ENCODE measurements around the gene PRAMEF18.
"Not testable (repeated sequence)": the region's sequence is repeated elsewhere in the genome, so short reads cannot be mapped to it uniquely, and the experiment has no call there.

The PRAMEF18 gene

GRCh38 chr1:13232056-13232455, 6.1 kb upstream of the PRAMEF18 start:
- H3K9me3 ChIP-seq (ENCODE audit: control insufficient read depth, insufficient read depth, low read length), result peaks cover 65% of the 10 kb centered on the region
- not testable (repeated sequence) for H3K9ac ChIP-seq (ENCODE audit: low read depth, low read length); H3K36me3 ChIP-seq (ENCODE audit: control insufficient read depth, insufficient read depth, low read length); H3K4me3 ChIP-seq (ENCODE audit: low read depth, low read length); H3K27ac ChIP-seq (ENCODE audit: low read depth, low read length); H3K27me3 ChIP-seq (ENCODE audit: control insufficient read depth, insufficient read depth, low read length); H3K4me1 ChIP-seq (ENCODE audit: control insufficient read depth, insufficient read depth, low read length)

- H3K27ac ChIP-seq (ENCODE audit: low read depth, low read length); H3K4me3 ChIP-seq (ENCODE audit: low read depth, low read length); H3K27me3 ChIP-seq (ENCODE audit: control insufficient read depth, insufficient read depth, low read length); H3K36me3 ChIP-seq (ENCODE audit: control insufficient read depth, insufficient read depth, low read length); H3K4me1 ChIP-seq (ENCODE audit: control insufficient read depth, insufficient read depth, low read length); H3K9ac ChIP-seq (ENCODE audit: low read depth, low read length): not testable (repeated sequence)
- H3K9me3 ChIP-seq (ENCODE audit: control insufficient read depth, insufficient read depth, low read length), result peaks cover 70% of the 10 kb centered on the region
Observed at GRCh38 chr1:13231061-13231750, 5.3 kb upstream of the PRAMEF18 start.

GRCh38 chr1:13230601-13231000, 4.6 kb upstream of the PRAMEF18 start:
- not testable (repeated sequence) for H3K9ac ChIP-seq (ENCODE audit: low read depth, low read length); H3K27me3 ChIP-seq (ENCODE audit: control insufficient read depth, insufficient read depth, low read length); H3K4me1 ChIP-seq (ENCODE audit: control insufficient read depth, insufficient read depth, low read length); H3K4me3 ChIP-seq (ENCODE audit: low read depth, low read length); H3K27ac ChIP-seq (ENCODE audit: low read depth, low read length); H3K36me3 ChIP-seq (ENCODE audit: control insufficient read depth, insufficient read depth, low read length)
- H3K9me3 ChIP-seq (ENCODE audit: control insufficient read depth, insufficient read depth, low read length), result peaks cover 76% of the 10 kb centered on the region

- H3K9me3 ChIP-seq (ENCODE audit: control insufficient read depth, insufficient read depth, low read length), result peaks cover 77% of the 10 kb centered on the region
- H3K36me3 ChIP-seq (ENCODE audit: control insufficient read depth, insufficient read depth, low read length); H3K4me1 ChIP-seq (ENCODE audit: control insufficient read depth, insufficient read depth, low read length); H3K4me3 ChIP-seq (ENCODE audit: low read depth, low read length); H3K27ac ChIP-seq (ENCODE audit: low read depth, low read length); H3K9ac ChIP-seq (ENCODE audit: low read depth, low read length); H3K27me3 ChIP-seq (ENCODE audit: control insufficient read depth, insufficient read depth, low read length): not testable (repeated sequence)
Observed at GRCh38 chr1:13230096-13230495, 4.1 kb upstream of the PRAMEF18 start.

GRCh38 chr1:13228343-13228781, 2.4 kb upstream of the PRAMEF18 start:
- no peak overlapping the region for H3K9ac ChIP-seq (ENCODE audit: low read depth, low read length)
- no peaks in the 10 kb centered on the region for H3K4me1 ChIP-seq (ENCODE audit: control insufficient read depth, insufficient read depth, low read length)
- H3K4me3 ChIP-seq (ENCODE audit: low read depth, low read length), result no peak overlapping the region

GRCh38 chr1:13227271-13228055, 1.5 kb upstream of the PRAMEF18 start:
- Histone ChIP-seq H3K4me3 (ENCODE audit: low read depth, low read length) (0 out of 2 replicates have a peak overlapping the region, but pooled peaks have one; percentile 5), H3K9me3 (ENCODE audit: control insufficient read depth, insufficient read depth, low read length) (peaks cover 62% of the 10 kb centered on the region)
- H3K27me3 ChIP-seq (ENCODE audit: control insufficient read depth, insufficient read depth, low read length); H3K27ac ChIP-seq (ENCODE audit: low read depth, low read length); H3K4me1 ChIP-seq (ENCODE audit: control insufficient read depth, insufficient read depth, low read length); H3K9ac ChIP-seq (ENCODE audit: low read depth, low read length); H3K36me3 ChIP-seq (ENCODE audit: control insufficient read depth, insufficient read depth, low read length): not testable (repeated sequence)

More at GRCh38 chr1:13228343-13228781, 2.4 kb upstream of the PRAMEF18 start:
- Histone ChIP-seq H3K9me3 (ENCODE audit: control insufficient read depth, insufficient read depth, low read length) (peaks cover 70% of the 10 kb centered on the region), H3K27ac (ENCODE audit: low read depth, low read length) (no peak overlapping the region), H3K36me3 (ENCODE audit: control insufficient read depth, insufficient read depth, low read length) (no peaks in the 10 kb centered on the region), H3K27me3 (ENCODE audit: control insufficient read depth, insufficient read depth, low read length) (no peaks in the 10 kb centered on the region)

- peaks cover 39% of the 10 kb centered on the region for H3K9me3 ChIP-seq (ENCODE audit: control insufficient read depth, insufficient read depth, low read length)
- H3K4me1 ChIP-seq (ENCODE audit: control insufficient read depth, insufficient read depth, low read length), result no peaks in the 10 kb centered on the region
- H3K4me3 ChIP-seq (ENCODE audit: low read depth, low read length), result no peak overlapping the region; the same call in 1 of the 2 replicates
- H3K27me3 ChIP-seq (ENCODE audit: control insufficient read depth, insufficient read depth, low read length), result no peaks in the 10 kb centered on the region
- H3K36me3 ChIP-seq (ENCODE audit: control insufficient read depth, insufficient read depth, low read length), result no peaks in the 10 kb centered on the region
- H3K9ac ChIP-seq (ENCODE audit: low read depth, low read length), result no peak overlapping the region
- H3K27ac ChIP-seq (ENCODE audit: low read depth, low read length), result no peak overlapping the region
Observed at GRCh38 chr1:13224480-13225060, 1.4 kb downstream of the PRAMEF18 start.

- H3K27me3 ChIP-seq (ENCODE audit: control insufficient read depth, insufficient read depth, low read length), result not testable (repeated sequence)
Observed at GRCh38 chr1:13222788-13223187, 3.2 kb downstream of the PRAMEF18 start.

GRCh38 chr1:13219203-13219602, 6.8 kb downstream of the PRAMEF18 start:
- H3K4me1 ChIP-seq (ENCODE audit: control insufficient read depth, insufficient read depth, low read length); H3K9me3 ChIP-seq (ENCODE audit: control insufficient read depth, insufficient read depth, low read length); H3K27ac ChIP-seq (ENCODE audit: low read depth, low read length); H3K36me3 ChIP-seq (ENCODE audit: control insufficient read depth, insufficient read depth, low read length); H3K27me3 ChIP-seq (ENCODE audit: control insufficient read depth, insufficient read depth, low read length); H3K9ac ChIP-seq (ENCODE audit: low read depth, low read length); H3K4me3 ChIP-seq (ENCODE audit: low read depth, low read length): not testable (repeated sequence)

More at GRCh38 chr1:13222788-13223187, 3.2 kb downstream of the PRAMEF18 start:
- not testable (repeated sequence) for H3K27ac ChIP-seq (ENCODE audit: low read depth, low read length); H3K4me3 ChIP-seq (ENCODE audit: low read depth, low read length); H3K4me1 ChIP-seq (ENCODE audit: control insufficient read depth, insufficient read depth, low read length); H3K9ac ChIP-seq (ENCODE audit: low read depth, low read length); H3K36me3 ChIP-seq (ENCODE audit: control insufficient read depth, insufficient read depth, low read length)
- peaks cover 23% of the 10 kb centered on the region for H3K9me3 ChIP-seq (ENCODE audit: control insufficient read depth, insufficient read depth, low read length)

- H3K27ac ChIP-seq (ENCODE audit: low read depth, low read length); H3K4me1 ChIP-seq (ENCODE audit: control insufficient read depth, insufficient read depth, low read length); H3K9ac ChIP-seq (ENCODE audit: low read depth, low read length): not testable (repeated sequence)
Observed at GRCh38 chr1:13216619-13217018, 9.3 kb downstream of the PRAMEF18 start.

GRCh38 chr1:13208712-13209111, 17.2 kb downstream of the PRAMEF18 start:
- H3K9ac ChIP-seq (ENCODE audit: low read depth, low read length); H3K27me3 ChIP-seq (ENCODE audit: control insufficient read depth, insufficient read depth, low read length); H3K27ac ChIP-seq (ENCODE audit: low read depth, low read length); H3K4me3 ChIP-seq (ENCODE audit: low read depth, low read length); H3K4me1 ChIP-seq (ENCODE audit: control insufficient read depth, insufficient read depth, low read length); H3K36me3 ChIP-seq (ENCODE audit: control insufficient read depth, insufficient read depth, low read length); H3K9me3 ChIP-seq (ENCODE audit: control insufficient read depth, insufficient read depth, low read length): not testable (repeated sequence)

More at GRCh38 chr1:13216619-13217018, 9.3 kb downstream of the PRAMEF18 start:
- not testable (repeated sequence) for H3K9me3 ChIP-seq (ENCODE audit: control insufficient read depth, insufficient read depth, low read length); H3K4me3 ChIP-seq (ENCODE audit: low read depth, low read length); H3K27me3 ChIP-seq (ENCODE audit: control insufficient read depth, insufficient read depth, low read length); H3K36me3 ChIP-seq (ENCODE audit: control insufficient read depth, insufficient read depth, low read length)

Data from HUES48 (cell line).